HG03442 (cell line): ENCODE results near the gene EEPD1.
"Not testable (repeated sequence)": the region's sequence is repeated elsewhere in the genome, so short reads cannot be mapped to it uniquely, and the experiment has no call there.

ENCODE experiments used
- ATAC-seq: cut with Tn5 transposase; IDR thresholded peaks from one replicate; pipeline ENCODE4 v1.9.1; 2021; ENCODE audit warnings: mild to moderate bottlenecking, moderate library complexity; ENCODE audit not compliant: unreplicated experiment

The EEPD1 gene

GRCh38 chr7:36152756-36153570 is at the start of gene EEPD1:
Gene EEPD1 (plus strand): TSS chr7:36153254. CDS start chr7:36154325, 1,071 bp downstream.
- ATAC-seq: peak; percentile 96

GRCh38 chr7:36103837-36104561 is 49.1 kb upstream of the EEPD1 start:
- no peak for ATAC-seq

- ATAC-seq: not testable (repeated sequence)
Measured at GRCh38 chr7:36106972-36107908, 45.8 kb upstream of the EEPD1 start.

GRCh38 chr7:36107926-36108631 is 45.0 kb upstream of the EEPD1 start:
- ATAC-seq: no peak

- no peak for ATAC-seq
Measured at GRCh38 chr7:36109013-36109627, 43.9 kb upstream of the EEPD1 start.

GRCh38 chr7:36110584-36110983 is 42.5 kb upstream of the EEPD1 start:
- ATAC-seq: no peak

GRCh38 chr7:36112969-36113368 is 40.1 kb upstream of the EEPD1 start:
- no peak for ATAC-seq

- no peak for ATAC-seq
Measured at GRCh38 chr7:36114355-36114754, 38.7 kb upstream of the EEPD1 start.

- peak; percentile 100 for ATAC-seq
Measured at GRCh38 chr7:36115448-36116321, 37.4 kb upstream of the EEPD1 start.

- no peak for ATAC-seq
Measured at GRCh38 chr7:36116347-36117202, 36.5 kb upstream of the EEPD1 start.

- no peak for ATAC-seq
Measured at GRCh38 chr7:36117203-36117840, 35.7 kb upstream of the EEPD1 start.

- ATAC-seq: no peak
Measured at GRCh38 chr7:36118344-36118743, 34.7 kb upstream of the EEPD1 start.

GRCh38 chr7:36119005-36119706 is 33.9 kb upstream of the EEPD1 start:
- no peak for ATAC-seq

GRCh38 chr7:36119983-36120646 is 32.9 kb upstream of the EEPD1 start:
- ATAC-seq: not testable (repeated sequence)

GRCh38 chr7:36125630-36126029 is 27.4 kb upstream of the EEPD1 start:
- ATAC-seq: not testable (repeated sequence)

GRCh38 chr7:36127075-36127740 is 25.8 kb upstream of the EEPD1 start:
- peak; percentile 72 for ATAC-seq
